GM23338 (cell line): ENCODE results near the gene OSBPL5. TPM values are rescaled to one million over a fixed set of nuclear protein-coding genes. Genes with fewer than 3 reads are reported as not detected.
A peak's percentile ranks its signal among the peaks of the same experiment; 100 is the strongest.

Source experiments
- ATAC-seq: fragments of 200-7000 bp; cut with Tn5 transposase; 3 replicates; pipeline ENCODE4 v1.9.1; 2020
- DNase-seq: peaks from one replicate; pipeline ENCODE4 v3.0.0-alpha.2; 2015; ENCODE audit warnings: low spot score
- H2AFZ ChIP-seq: fragments of 200-600 bp; sonication (generic); 2 replicates; pipeline ENCODE4 v1.8.0; 2016; ENCODE audit warnings: antibody characterized with exemption, mild to moderate bottlenecking, moderate library complexity
- H3F3A ChIP-seq: fragments of 200-600 bp; sonication (generic); replicated peaks from 2 replicates; pipeline ENCODE4 v1.8.0; 2017; ENCODE audit warnings: antibody characterized with exemption, mixed run types, low read depth
- H3K27ac ChIP-seq: fragments of 200-600 bp; sonication (generic); 2 replicates; pipeline ENCODE4 v1.6.1; 2016; ENCODE audit warnings: low read depth
- H3K27me3 ChIP-seq: fragments of 200-600 bp; sonication (generic); 2 replicates; pipeline ENCODE4 v1.8.0; 2016; ENCODE audit warnings: mild to moderate bottlenecking, mixed run types, moderate library complexity; ENCODE audit not compliant: insufficient read depth
- H3K36me3 ChIP-seq: fragments of 200-600 bp; sonication (generic); 2 replicates; pipeline ENCODE4 v1.8.0; 2016; ENCODE audit warnings: mild to moderate bottlenecking; ENCODE audit not compliant: insufficient read depth
- H3K4me1 ChIP-seq: fragments of 200-600 bp; sonication (generic); 2 replicates; pipeline ENCODE4 v1.8.0; 2016; ENCODE audit warnings: mild to moderate bottlenecking, moderate library complexity; ENCODE audit not compliant: insufficient read depth
- H3K4me2 ChIP-seq: fragments of 200-600 bp; sonication (generic); 2 replicates; pipeline ENCODE4 v1.7.1; 2017; ENCODE audit warnings: mixed run types
- H3K4me3 ChIP-seq: fragments of 200-600 bp; sonication (generic); 2 replicates; pipeline ENCODE4 v1.6.1; 2016; ENCODE audit warnings: mixed run types
- H3K79me2 ChIP-seq: fragments of 200-600 bp; sonication (generic); replicated peaks from 2 replicates; pipeline ENCODE4 v1.8.0; 2017; ENCODE audit warnings: mild to moderate bottlenecking; ENCODE audit not compliant: insufficient read depth
- H3K9me2 ChIP-seq: fragments of 200-600 bp; sonication (generic); 2 replicates; pipeline ENCODE4 v1.8.0; 2017; ENCODE audit not compliant: insufficient read depth
- H4K20me1 ChIP-seq: fragments of 200-600 bp; sonication (generic); replicated peaks from 2 replicates; pipeline ENCODE4 v1.8.0; 2017; ENCODE audit warnings: mild to moderate bottlenecking; ENCODE audit not compliant: insufficient read depth
- H3K27ac Mint-ChIP-seq: 2 replicates; pipeline ENCODE4 v1.8.0; 2020; ENCODE audit warnings: inconsistent platforms, mild to moderate bottlenecking, moderate library complexity, mixed read lengths
- H3K27me3 Mint-ChIP-seq: 3 replicates; pipeline ENCODE4 v1.8.0; 2022; ENCODE audit warnings: low read depth, mild to moderate bottlenecking, moderate library complexity, mixed read lengths, inconsistent platforms; ENCODE audit not compliant: insufficient read depth, poor library complexity
- H3K36me3 Mint-ChIP-seq: 3 replicates; pipeline ENCODE4 v1.8.0; 2021; ENCODE audit warnings: low read depth, mild to moderate bottlenecking, inconsistent platforms, moderate library complexity, mixed read lengths
- H3K4me1 Mint-ChIP-seq: 3 replicates; pipeline ENCODE4 v1.8.0; 2020; ENCODE audit warnings: mild to moderate bottlenecking, inconsistent platforms, mixed read lengths
- H3K4me3 Mint-ChIP-seq: 3 replicates; pipeline ENCODE4 v1.8.0; 2021; ENCODE audit warnings: moderate library complexity, mild to moderate bottlenecking, inconsistent platforms, mixed read lengths
- H3K9me3 Mint-ChIP-seq: 3 replicates; pipeline ENCODE4 v1.8.0; 2020; ENCODE audit warnings: moderate library complexity, mild to moderate bottlenecking, inconsistent platforms, mixed read lengths
- CREB1 ChIP-seq: fragments of 250-450 bp; sonication (Bioruptor Pico); IDR thresholded peaks from 2 replicates; pipeline ENCODE4 v1.5.0; 2020; ENCODE audit warnings: low read depth, mild to moderate bottlenecking, moderate library complexity
- EZH2 ChIP-seq: fragments of 200-600 bp; sonication (generic); IDR thresholded peaks from one replicate; pipeline ENCODE4 v1.8.0; 2017; ENCODE audit warnings: antibody characterized with exemption, mild to moderate bottlenecking, low read depth; ENCODE audit not compliant: unreplicated experiment
- EZH2phosphoT487 ChIP-seq: fragments of 200-600 bp; sonication (generic); IDR thresholded peaks from one replicate; pipeline ENCODE4 v1.8.1; 2018; ENCODE audit warnings: antibody characterized with exemption; ENCODE audit not compliant: unreplicated experiment
- NANOG ChIP-seq: IDR thresholded peaks from 2 replicates; pipeline ENCODE4 v1.6.1; 2016; ENCODE audit warnings: antibody characterized with exemption, borderline replicate concordance
- ZNF114 ChIP-seq: fragments of 250-450 bp; sonication (Bioruptor Pico); IDR thresholded peaks from 2 replicates; pipeline ENCODE4 v1.5.0; 2020; ENCODE audit warnings: mild to moderate bottlenecking, moderate library complexity
- polyA plus RNA-seq: library from polyadenylated mRNA; unstranded; fragments of >200 nt; fragmentation: Nextera tagmentation; extraction: Ambion mirVana; gene quantifications from 2 replicates; pipeline ENCODE4 v1.2.1, GENCODE V29; 2016
- total RNA-seq: library from RNA; depleted of rRNA; stranded (reverse); fragments of >200 nt; shearing (Covaris generic); gene quantifications from 2 replicates; pipeline ENCODE4 v1.2.3, GENCODE V29; 2014
- TF ChIP-seq, protein P1 (sequence below): IDR thresholded peaks from 2 replicates; pipeline ENCODE4 v1.6.1; 2016; ENCODE audit warnings: antibody characterized with exemption
- TF ChIP-seq, protein P2 (sequence below), 2 experiments: fragments of 200-600 bp in 1 of 2; sonication (generic) in 1 of 2; conservative IDR thresholded peaks; 2 replicates each; pipeline versions ENCODE4 v1.5.1 to v1.6.1; 2016 to 2017; ENCODE audit warnings: antibody characterized with exemption in 2 of 2, low read depth in 2 of 2, mild to moderate bottlenecking in 2 of 2, moderate library complexity in 1 of 2
- TF ChIP-seq, protein P3 (sequence below): fragments of 250-450 bp; sonication (Bioruptor Pico); IDR thresholded peaks from 2 replicates; pipeline ENCODE4 v1.5.0; 2020; ENCODE audit warnings: mild to moderate bottlenecking, moderate library complexity

OSBPL5 gene
- total and polyA plus RNA-seq, 2 experiments from 2014 or later: 2.7 to 12.0 TPM

DNA sequence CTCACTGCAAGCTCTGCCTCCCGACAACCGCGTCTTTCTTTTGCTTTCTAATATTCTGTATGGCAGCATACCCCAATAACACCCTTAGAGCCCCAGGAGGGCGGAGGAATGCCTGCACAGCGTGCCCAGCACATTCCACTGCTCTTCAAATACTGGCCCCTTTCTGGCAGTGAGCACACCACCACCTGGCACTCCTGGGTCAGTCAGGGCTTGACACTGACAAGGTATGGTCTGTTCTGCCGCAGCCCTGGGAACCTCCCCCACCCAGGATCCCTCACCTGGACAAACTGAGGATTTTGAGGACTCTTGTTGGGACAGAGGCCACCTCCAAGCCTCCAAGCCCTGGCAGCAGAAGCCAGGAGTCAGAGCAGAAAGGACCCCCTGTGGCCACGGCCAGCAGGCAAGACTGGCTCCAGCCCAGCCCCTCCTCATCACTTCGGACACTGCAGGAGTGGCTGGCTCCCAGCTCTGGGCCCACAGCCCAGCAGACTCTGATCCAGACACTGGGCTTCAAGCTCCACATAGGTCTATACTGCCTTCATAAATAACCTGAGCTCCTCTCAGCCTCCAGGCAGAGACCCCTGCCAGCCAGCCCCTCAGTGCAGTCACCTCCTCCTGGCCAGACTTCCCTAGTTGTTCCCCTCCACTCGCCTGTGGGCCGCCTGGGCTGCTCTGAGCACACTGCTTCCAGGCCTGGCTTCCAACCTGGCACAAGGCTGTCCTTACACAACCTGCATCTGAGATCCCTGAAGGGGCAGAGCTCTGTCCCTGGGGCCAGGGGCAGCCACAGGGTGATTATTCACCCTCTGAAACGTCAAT lies 122.4 kb downstream of the OSBPL5 start:
- H3K4me1 Mint-ChIP-seq: peaks cover 15% of the 10 kb centered on the region
- H4K20me1 ChIP-seq: peaks cover 36% of the 10 kb centered on the region
- H3K9me2 ChIP-seq: no peaks in the 10 kb centered on the region
- peaks cover 70% of the 10 kb centered on the region for H3K79me2 ChIP-seq
- peak overlapping the region; percentile 75; the same call in 1 of the 2 replicates for H3K27ac Mint-ChIP-seq
- no peak overlapping the region for H3K4me3 Mint-ChIP-seq
- no peak overlapping the region for H2AFZ ChIP-seq
- H3K27ac ChIP-seq: peak overlapping the region; percentile 32; the same call in 1 of the 2 replicates
- H3K36me3 ChIP-seq: peaks cover 37% of the 10 kb centered on the region
- TF ChIP-seq ZNF114 (no peak), NANOG (no peak), EZH2phosphoT487 (no peak), EZH2 (no peak), CREB1 (CRISPR knock-in tag) (no peak)
- TF ChIP-seq, protein P1, sequence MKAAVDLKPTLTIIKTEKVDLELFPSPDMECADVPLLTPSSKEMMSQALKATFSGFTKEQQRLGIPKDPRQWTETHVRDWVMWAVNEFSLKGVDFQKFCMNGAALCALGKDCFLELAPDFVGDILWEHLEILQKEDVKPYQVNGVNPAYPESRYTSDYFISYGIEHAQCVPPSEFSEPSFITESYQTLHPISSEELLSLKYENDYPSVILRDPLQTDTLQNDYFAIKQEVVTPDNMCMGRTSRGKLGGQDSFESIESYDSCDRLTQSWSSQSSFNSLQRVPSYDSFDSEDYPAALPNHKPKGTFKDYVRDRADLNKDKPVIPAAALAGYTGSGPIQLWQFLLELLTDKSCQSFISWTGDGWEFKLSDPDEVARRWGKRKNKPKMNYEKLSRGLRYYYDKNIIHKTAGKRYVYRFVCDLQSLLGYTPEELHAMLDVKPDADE: no peak
- TF ChIP-seq, protein P2, sequence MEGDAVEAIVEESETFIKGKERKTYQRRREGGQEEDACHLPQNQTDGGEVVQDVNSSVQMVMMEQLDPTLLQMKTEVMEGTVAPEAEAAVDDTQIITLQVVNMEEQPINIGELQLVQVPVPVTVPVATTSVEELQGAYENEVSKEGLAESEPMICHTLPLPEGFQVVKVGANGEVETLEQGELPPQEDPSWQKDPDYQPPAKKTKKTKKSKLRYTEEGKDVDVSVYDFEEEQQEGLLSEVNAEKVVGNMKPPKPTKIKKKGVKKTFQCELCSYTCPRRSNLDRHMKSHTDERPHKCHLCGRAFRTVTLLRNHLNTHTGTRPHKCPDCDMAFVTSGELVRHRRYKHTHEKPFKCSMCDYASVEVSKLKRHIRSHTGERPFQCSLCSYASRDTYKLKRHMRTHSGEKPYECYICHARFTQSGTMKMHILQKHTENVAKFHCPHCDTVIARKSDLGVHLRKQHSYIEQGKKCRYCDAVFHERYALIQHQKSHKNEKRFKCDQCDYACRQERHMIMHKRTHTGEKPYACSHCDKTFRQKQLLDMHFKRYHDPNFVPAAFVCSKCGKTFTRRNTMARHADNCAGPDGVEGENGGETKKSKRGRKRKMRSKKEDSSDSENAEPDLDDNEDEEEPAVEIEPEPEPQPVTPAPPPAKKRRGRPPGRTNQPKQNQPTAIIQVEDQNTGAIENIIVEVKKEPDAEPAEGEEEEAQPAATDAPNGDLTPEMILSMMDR (conservative IDR thresholded peaks at IDR 0.05; ENCODE audit: low read depth in 2 of 2): no peak
- TF ChIP-seq, protein P3, sequence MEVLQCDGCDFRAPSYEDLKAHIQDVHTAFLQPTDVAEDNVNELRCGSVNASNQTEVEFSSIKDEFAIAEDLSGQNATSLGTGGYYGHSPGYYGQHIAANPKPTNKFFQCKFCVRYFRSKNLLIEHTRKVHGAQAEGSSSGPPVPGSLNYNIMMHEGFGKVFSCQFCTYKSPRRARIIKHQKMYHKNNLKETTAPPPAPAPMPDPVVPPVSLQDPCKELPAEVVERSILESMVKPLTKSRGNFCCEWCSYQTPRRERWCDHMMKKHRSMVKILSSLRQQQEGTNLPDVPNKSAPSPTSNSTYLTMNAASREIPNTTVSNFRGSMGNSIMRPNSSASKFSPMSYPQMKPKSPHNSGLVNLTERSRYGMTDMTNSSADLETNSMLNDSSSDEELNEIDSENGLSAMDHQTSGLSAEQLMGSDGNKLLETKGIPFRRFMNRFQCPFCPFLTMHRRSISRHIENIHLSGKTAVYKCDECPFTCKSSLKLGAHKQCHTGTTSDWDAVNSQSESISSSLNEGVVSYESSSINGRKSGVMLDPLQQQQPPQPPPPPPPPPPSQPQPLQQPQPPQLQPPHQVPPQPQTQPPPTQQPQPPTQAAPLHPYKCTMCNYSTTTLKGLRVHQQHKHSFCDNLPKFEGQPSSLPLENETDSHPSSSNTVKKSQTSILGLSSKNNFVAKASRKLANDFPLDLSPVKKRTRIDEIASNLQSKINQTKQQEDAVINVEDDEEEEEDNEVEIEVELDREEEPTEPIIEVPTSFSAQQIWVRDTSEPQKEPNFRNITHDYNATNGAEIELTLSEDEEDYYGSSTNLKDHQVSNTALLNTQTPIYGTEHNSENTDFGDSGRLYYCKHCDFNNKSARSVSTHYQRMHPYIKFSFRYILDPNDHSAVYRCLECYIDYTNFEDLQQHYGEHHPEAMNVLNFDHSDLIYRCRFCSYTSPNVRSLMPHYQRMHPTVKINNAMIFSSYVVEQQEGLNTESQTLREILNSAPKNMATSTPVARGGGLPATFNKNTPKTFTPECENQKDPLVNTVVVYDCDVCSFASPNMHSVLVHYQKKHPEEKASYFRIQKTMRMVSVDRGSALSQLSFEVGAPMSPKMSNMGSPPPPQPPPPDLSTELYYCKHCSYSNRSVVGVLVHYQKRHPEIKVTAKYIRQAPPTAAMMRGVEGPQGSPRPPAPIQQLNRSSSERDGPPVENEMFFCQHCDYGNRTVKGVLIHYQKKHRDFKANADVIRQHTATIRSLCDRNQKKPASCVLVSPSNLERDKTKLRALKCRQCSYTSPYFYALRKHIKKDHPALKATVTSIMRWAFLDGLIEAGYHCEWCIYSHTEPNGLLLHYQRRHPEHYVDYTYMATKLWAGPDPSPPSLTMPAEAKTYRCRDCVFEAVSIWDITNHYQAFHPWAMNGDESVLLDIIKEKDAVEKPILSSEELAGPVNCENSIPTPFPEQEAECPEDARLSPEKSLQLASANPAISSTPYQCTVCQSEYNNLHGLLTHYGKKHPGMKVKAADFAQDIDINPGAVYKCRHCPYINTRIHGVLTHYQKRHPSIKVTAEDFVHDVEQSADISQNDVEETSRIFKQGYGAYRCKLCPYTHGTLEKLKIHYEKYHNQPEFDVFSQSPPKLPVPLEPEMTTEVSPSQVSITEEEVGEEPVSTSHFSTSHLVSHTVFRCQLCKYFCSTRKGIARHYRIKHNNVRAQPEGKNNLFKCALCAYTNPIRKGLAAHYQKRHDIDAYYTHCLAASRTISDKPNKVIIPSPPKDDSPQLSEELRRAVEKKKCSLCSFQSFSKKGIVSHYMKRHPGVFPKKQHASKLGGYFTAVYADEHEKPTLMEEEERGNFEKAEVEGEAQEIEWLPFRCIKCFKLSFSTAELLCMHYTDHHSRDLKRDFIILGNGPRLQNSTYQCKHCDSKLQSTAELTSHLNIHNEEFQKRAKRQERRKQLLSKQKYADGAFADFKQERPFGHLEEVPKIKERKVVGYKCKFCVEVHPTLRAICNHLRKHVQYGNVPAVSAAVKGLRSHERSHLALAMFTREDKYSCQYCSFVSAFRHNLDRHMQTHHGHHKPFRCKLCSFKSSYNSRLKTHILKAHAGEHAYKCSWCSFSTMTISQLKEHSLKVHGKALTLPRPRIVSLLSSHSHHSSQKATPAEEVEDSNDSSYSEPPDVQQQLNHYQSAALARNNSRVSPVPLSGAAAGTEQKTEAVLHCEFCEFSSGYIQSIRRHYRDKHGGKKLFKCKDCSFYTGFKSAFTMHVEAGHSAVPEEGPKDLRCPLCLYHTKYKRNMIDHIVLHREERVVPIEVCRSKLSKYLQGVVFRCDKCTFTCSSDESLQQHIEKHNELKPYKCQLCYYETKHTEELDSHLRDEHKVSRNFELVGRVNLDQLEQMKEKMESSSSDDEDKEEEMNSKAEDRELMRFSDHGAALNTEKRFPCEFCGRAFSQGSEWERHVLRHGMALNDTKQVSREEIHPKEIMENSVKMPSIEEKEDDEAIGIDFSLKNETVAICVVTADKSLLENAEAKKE: no peak
- no peak overlapping the region for H3K4me3 ChIP-seq
- peaks cover 72% of the 10 kb centered on the region for H3K36me3 Mint-ChIP-seq
- H3F3A ChIP-seq: peaks cover 13% of the 10 kb centered on the region; the same call in 1 of the 2 replicates
- ATAC-seq: peak; percentile 16; the same call in 2 of the 3 replicates
- no peaks in the 10 kb centered on the region for H3K9me3 Mint-ChIP-seq
- H3K27me3 ChIP-seq: no peaks in the 10 kb centered on the region
- no peak overlapping the region for H3K4me2 ChIP-seq
- DNase-seq: no peak
- no peaks in the 10 kb centered on the region for H3K4me1 ChIP-seq
- H3K27me3 Mint-ChIP-seq: peaks cover 11% of the 10 kb centered on the region
